ENCODE measurements around the gene WDR33. TPM values are rescaled to one million over a fixed set of nuclear protein-coding genes. Genes with fewer than 3 reads are reported as not detected.

Gene WDR33
- total RNA-seq, 4 donors from 2014 or later = 54.4 to 95.8 (median 67.5) TPM

DNA sequence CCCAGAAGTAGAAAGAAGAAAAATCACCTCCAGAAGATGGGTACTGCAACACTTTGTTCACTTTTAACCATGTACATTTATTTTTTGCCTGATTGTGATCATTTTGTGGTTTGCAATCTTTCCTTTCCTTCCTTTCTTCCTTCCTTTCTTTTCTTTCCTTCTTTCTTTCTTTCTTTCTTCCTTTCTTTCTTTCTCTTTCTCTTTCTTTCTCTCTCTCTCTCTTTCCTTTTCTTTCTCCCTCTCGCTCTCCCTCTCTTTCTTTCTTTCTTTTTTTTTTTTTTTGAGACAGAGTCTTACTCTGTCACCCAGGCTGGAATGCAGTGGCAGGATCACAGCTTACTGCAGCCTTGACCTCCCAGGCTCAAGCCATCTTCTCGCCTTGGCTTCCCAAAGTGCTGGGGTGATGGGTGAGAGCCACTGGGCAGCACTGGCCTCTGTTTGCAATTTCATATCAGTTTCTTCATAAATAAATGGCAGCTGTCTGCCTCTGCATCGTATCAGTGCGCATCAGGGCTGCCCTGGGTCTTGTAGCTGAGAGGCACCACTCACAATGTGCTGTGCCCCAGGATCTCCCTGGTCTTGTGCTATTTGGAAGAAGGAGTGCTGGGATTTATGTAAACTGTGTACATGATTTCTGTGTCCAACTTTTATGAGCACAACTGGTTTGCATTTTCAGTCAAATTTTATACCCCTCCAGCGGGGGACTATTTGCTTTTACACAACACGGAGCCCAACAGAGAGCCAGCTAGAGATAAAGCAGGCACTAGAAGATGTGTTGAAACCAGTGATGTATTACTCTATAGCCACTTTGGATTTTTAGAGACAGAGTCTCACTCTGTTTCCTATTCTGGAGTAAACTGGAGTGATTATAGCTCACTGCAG is 128.8 kb downstream of the WDR33 start:
- DNase-seq = no peak
- Histone ChIP-seq H3K27me3 (no peaks in the 10 kb centered on the region), H3K4me1 (no peaks in the 10 kb centered on the region), H3K36me3 (no peaks in the 10 kb centered on the region), H3K27ac (no peak overlapping the region), H3K4me3 (replicated peaks in 1 of 3) (no peak overlapping the region), H3K9me3 (no peaks in the 10 kb centered on the region)
- intact Hi-C loops (cut with DNase I) = no loop called here
- 92 to 93% methylated on average over 6 of the region's 6 CpGs for WGBS, 2 donors
- TF ChIP-seq, protein P1, sequence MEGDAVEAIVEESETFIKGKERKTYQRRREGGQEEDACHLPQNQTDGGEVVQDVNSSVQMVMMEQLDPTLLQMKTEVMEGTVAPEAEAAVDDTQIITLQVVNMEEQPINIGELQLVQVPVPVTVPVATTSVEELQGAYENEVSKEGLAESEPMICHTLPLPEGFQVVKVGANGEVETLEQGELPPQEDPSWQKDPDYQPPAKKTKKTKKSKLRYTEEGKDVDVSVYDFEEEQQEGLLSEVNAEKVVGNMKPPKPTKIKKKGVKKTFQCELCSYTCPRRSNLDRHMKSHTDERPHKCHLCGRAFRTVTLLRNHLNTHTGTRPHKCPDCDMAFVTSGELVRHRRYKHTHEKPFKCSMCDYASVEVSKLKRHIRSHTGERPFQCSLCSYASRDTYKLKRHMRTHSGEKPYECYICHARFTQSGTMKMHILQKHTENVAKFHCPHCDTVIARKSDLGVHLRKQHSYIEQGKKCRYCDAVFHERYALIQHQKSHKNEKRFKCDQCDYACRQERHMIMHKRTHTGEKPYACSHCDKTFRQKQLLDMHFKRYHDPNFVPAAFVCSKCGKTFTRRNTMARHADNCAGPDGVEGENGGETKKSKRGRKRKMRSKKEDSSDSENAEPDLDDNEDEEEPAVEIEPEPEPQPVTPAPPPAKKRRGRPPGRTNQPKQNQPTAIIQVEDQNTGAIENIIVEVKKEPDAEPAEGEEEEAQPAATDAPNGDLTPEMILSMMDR (IDR thresholded peaks at IDR 0.05) = no peak
- TF ChIP-seq POLR2A (IDR thresholded peaks at IDR 0.05) = no peak

DNA sequence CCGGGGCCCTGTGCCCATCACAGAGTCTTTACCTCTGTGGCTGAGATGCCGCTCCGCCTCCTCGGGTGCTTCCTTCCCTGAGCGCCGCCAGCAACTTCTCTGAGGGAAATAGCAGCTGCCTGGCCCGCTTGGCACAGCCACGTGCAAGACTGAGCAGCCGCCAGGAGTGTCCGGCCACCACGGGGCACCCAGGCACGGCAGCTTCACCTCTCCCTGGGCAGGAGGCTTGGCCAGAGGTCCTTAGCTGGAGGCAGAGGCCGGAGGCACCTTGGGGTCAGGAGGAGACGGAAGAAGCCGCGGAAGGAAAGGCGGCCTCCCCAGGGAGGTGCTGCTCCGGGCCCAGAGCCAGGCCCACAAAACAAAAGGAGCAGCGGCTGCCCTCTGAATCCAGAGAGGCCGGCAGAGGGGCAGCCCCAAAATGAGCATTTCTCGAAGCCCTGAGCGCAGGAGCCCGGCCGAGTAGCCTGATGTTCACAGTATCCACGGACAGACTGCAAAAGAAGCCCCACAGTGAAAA is 129.6 kb downstream of the WDR33 start:
- WGBS, 2 donors = 45 to 68% methylated on average over 24 to 25 of the region's 25 CpGs
- DNase-seq = no peak
- Histone ChIP-seq H3K4me3 (replicated peaks in 1 of 3) (peak overlapping the region in 1 of 3 donors; percentile 0), H3K27ac (peak overlapping the region in 1 of 3 donors; percentile 17), H3K36me3 (no peaks in the 10 kb centered on the region), H3K27me3 (no peaks in the 10 kb centered on the region), H3K9me3 (no peaks in the 10 kb centered on the region), H3K4me1 (no peaks in the 10 kb centered on the region)
- TF ChIP-seq, protein P1 (IDR thresholded peaks at IDR 0.05) = no peak
- TF ChIP-seq POLR2A (IDR thresholded peaks at IDR 0.05) = no peak
- intact Hi-C loops (cut with DNase I) = no loop called here

DNA sequence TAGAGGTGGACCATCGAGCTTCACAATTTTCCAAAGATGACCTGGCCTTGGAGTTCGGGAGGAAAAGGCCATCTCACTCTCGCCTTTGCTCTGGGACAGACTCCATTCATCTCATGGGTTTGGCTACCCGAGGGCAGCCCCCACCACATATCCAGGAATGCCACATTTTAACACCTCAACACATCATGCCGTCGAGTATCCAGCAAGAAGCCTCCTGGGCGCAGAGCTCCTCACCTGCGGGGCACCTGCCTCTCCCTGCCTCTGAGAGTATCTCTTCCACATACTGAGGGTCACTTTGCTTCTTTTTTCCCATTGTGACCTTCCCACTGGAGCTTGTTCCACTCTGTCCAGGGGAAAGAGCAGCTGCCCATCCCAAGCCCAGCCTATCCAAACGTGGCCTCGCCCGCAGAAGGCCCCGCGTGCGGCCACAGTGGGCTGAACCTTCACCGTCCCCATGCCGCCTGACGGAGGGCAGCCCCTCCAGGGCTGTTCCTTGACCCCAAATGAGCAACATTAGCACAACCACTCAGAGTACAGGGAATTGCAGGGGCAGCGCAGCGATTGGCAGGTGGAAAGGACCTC is 130.2 kb downstream of the WDR33 start:
- no peak for DNase-seq
- 74 to 89% methylated on average over 15 to 19 of the region's 19 CpGs for WGBS, 2 donors
- no peak for TF ChIP-seq POLR2A (IDR thresholded peaks at IDR 0.05)
- TF ChIP-seq, protein P1 (IDR thresholded peaks at IDR 0.05) = no peak
- Histone ChIP-seq H3K9me3 (no peaks in the 10 kb centered on the region), H3K27ac (peak overlapping the region in 1 of 3 donors; percentile 17), H3K4me3 (replicated peaks in 1 of 3) (peak overlapping the region in 1 of 3 donors; percentile 0), H3K4me1 (peaks cover 2 to 4% of the 10 kb centered on the region in 2 donors), H3K36me3 (no peaks in the 10 kb centered on the region), H3K27me3 (no peaks in the 10 kb centered on the region)
- intact Hi-C loops (cut with DNase I) = no loop called here

DNA sequence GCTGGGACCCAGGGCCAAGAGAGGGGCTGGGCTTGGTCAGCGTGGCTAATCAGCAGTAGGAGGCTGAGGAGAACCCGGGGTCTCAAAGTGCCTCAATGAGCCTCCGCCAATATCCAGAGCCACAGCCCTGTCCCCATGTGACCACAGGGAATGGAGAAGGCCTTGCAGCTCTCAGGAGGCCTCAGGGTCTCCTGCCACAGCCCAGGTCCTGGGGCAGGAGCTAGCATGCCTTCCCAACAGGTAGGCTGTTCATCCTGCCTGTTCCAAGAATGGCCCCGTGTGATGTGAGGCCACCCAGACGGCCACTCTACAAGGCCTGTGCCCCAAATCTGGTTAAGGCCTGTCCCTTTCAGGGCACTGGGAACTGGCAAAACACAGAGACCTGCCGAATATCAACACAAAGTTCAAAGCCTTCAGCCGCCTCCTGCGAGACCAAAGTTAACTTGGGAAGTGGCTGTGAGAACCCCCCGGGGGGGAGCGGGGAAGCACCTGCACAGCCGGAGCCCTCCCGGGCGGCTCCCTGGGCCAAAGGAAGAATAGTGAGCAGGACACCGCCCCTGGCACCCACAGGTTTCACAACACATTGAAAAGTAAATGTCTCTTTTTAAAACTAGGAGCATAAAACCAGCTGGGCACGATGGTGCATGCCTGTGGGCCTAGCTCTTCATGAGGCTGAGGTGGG is 131.2 kb downstream of the WDR33 start:
- Histone ChIP-seq H3K4me3 (replicated peaks in 1 of 3) (no peak overlapping the region), H3K36me3 (no peaks in the 10 kb centered on the region), H3K9me3 (no peaks in the 10 kb centered on the region), H3K27me3 (no peaks in the 10 kb centered on the region), H3K4me1 (peaks cover 7 to 8% of the 10 kb centered on the region in 2 donors), H3K27ac (no peak overlapping the region)
- 87 to 90% methylated on average over 15 of the region's 15 CpGs for WGBS, 2 donors
- TF ChIP-seq POLR2A (IDR thresholded peaks at IDR 0.05) = no peak
- TF ChIP-seq, protein P1 (IDR thresholded peaks at IDR 0.05) = no peak
- intact Hi-C loops (cut with DNase I) = no loop called here
- no peak for DNase-seq
